Spleen (tissue), 7 donors: Measurements from ENCODE around the gene SIRT4.

Experiments used
- CTCF ChIP-seq, 11 experiments: fragments of 200-600 bp in 7 of 11; fragments of 450-650 bp in 4 of 11; sonication (generic) in 4 of 11; IDR thresholded peaks in 8 of 11; conservative IDR thresholded peaks in 3 of 11; 1 replicate in 7 of 11; 2 replicates in 4 of 11; pipeline versions ENCODE4 v1.4.0 to v1.8.0; 2016 to 2021; ENCODE audit warnings: antibody characterized with exemption in 11 of 11, inconsistent platforms in 4 of 11, mild to moderate bottlenecking in 1 of 11
- POLR2A ChIP-seq, 3 donors: fragments of 450-650 bp; IDR thresholded peaks; one replicate each; pipeline ENCODE4 v1.5.1; 2017; ENCODE audit warnings: antibody characterized with exemption in 3 of 3, mild to moderate bottlenecking in 1 of 3
- donor health status: DM: no; HTN: no; CAD: no; lungs with moderate emphysema.
- donor health status: DM: no; HTN: no; CAD: no.
- donor health status: DM: no; HTN: no; CAD: no.

- TF ChIP-seq CTCF (IDR thresholded peaks at IDR 0.05 in 8 of 11, conservative IDR thresholded peaks at IDR 0.05 in 3 of 11), result no peak
- no peak for TF ChIP-seq POLR2A (IDR thresholded peaks at IDR 0.05)
Observed at GRCh38 chr12:120361506-120362208, 59.5 kb downstream of the SIRT4 start.
